Left forelimb (tissue), 1 donor: Measurements from ENCODE around the gene SLC15A1.
"Not testable (repeated sequence)": the region's sequence is repeated elsewhere in the genome, so short reads cannot be mapped to it uniquely, and the experiment has no call there.

Experiments used
- DNase-seq: peaks from one replicate; pipeline ENCODE4 v3.0.0-alpha.2; 2018; ENCODE audit warnings: low spot score

Gene SLC15A1

DNA sequence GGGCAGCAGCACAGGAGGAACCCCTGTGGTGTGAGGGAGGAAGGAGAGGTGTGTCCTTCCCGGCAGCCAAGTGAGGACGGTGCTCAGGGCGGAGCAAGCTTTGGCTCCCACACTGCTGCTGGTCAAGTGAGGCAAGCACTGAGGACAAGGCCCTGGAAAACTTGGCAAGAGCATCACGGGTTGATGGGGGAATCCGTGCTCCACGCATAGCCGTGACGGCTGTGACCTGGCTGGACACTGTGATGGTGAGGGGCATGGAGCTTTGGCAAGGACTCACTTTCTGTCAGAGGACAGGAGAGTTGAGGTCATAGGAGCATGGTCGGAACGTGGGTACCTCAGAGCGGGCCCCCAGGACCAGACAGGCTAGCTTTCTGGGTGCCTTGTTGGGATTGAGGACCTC lies 29.0 kb upstream of the SLC15A1 start:
- no peak for DNase-seq

DNA sequence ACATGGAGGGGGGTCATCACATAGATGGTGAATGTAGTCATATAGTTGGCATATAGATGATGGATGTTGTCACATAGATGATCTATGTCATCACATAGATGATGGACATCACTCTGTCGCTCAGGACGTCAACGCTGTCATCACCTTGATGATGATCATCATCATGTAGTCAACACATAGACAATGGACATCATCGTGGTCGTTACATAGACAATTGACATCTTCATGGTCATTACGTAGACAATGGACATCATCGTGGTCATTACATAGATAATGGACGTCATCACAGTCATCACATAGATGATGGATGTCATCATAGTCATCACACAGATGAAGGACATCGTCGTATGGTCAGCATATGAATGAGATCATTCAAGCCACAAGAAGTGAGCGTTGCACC lies 28.6 kb upstream of the SLC15A1 start:
- no peak for DNase-seq

DNA sequence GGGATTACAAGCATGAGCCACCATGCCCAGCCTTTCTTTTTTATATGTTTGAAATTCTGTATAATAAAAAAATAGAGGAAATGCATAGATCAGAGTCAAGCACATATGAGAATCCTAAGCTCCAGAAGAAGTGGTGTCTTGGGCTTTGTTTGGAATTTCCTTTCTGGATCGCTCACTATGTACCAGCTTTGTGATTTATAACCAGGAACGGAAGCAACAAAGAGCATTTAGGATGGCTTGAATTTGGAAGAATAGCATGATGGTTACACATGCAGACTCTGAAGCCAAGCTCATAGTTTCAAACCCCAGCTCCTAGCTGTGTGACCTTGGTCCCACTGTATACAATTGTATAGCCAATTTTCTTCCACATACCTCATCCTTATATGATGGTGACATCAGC lies 28.0 kb upstream of the SLC15A1 start:
- no peak for DNase-seq

DNA sequence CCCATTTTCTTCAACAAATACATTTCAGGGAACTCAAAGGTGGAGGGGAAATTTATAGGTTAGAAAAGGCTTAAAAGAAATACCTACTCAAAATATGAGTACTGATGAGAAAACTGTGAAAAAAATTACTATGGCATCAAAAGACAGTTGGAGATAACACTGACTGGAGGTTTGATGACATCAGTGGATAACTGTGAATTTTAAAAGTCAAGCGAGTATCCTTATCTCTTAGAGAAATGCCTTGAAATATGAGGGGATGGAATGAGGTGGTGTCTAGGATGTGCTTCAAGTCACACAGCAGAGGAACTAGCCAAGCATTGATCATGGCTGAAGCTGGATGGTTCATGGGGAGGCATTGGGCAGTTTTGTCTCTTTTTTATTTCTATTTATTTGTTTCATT lies 27.2 kb upstream of the SLC15A1 start:
- DNase-seq, result no peak

DNA sequence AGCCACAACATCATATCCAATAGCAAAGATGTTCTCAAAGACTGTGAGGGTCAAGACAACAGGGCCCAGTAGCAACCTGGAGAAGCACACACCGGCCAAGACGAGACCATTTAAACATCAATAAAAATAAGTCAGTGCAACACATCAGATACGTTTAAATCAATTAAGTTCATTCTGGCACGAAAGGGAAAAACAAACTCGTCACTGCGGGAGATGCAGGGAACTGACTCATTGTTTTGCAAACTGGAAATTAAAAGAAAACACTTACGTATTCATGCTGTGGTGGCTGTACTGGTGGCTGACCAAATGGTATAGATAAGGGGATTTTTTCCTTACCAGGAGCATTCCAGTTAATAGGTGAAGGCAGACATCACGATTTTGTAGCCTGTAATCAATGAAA lies 26.3 kb upstream of the SLC15A1 start:
- no peak for DNase-seq

DNA sequence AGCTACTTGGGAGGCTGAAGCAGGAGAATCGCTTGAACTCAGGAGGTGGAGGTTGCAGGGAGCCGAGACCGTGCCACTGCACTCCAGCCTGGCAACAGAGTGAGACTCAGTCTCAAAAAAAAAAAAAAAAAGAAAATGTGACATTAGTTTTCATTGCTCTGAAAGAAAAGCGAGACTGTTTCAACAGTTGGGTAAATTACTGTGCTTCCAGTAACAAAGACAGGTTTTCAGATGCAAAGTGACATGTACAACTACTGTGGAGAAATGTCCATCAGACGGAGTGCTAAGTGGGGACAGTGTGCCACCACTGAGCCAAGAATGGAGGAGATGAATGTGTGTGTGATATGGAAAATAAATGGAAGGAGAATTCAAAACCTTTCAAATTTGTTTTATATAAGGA lies 24.2 kb upstream of the SLC15A1 start:
- DNase-seq, result no peak

DNA sequence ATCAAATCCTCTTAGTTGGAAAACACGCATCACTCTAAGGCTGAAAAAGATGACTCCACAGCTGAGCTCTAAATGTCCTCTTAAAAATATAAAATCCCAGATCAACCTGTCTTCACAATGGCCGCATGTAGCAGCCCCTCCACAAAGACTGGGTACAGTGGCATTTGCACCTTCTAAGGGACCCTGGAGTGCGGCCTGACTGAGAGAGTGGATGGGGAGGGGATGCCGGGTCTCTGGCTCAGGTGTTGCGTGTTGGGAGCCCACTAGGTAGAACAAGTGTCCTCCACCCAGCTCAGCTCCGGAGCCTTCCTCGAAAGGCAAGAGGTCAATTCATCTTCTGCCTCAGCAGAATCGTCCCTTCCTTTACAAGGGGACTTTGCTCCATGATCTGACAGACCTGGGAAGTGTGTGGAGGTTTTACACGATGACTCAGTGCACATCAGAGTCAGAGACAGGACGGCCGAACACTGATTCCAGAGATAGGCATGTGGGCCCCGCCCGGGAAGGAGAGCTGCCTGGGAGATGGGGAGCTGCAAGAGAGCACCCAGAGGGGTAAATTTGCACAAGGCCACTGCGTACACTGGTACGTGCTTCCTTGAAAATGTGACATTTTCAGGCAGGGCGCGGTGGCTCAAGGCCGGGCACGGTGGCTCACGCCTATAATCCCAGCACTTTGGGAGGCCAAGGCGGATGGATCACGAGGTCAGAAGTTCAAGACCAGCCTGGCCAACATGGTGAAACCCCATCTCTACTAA lies 23.5 kb upstream of the SLC15A1 start:
- DNase-seq, result no peak

DNA sequence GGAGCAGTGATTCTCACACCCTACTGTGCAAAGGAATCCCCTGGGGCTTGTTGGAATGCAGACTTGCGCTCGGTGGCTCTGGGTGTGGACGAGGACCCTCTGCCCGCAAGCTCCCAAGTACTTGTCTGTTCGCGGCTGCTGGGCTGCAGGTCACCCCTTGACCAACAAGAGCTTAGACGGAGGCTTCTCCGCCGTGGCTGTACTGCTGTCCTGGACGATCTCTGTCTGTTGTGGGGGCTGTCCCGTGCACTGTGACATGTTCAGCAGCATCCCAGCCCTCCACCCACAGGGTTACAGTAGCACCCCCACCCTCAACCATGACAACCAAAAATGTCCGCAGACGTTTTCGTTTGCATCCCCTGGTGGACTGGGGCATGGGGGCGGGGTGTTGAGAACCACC lies 22.9 kb upstream of the SLC15A1 start:
- no peak for DNase-seq

DNA sequence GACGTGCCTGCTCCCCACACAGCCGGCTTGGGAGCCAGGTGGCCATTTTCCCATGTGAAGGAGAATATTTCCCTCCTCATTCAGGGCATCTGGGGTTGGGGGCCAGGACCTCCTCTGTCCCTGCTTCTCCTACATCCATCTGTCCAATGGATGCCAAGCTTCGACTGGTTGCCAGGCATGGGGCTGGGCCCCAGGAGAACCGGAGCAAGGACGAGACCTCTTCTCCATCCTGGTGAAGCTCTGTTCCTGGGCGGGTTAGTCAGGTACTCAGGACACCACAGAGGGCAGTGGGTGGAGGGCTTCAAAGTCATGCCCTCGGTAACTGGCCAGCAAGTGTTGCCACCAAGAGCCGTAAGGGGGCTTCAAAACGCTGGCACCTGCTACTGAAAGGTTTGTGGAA lies 22.3 kb upstream of the SLC15A1 start:
- DNase-seq, result no peak

DNA sequence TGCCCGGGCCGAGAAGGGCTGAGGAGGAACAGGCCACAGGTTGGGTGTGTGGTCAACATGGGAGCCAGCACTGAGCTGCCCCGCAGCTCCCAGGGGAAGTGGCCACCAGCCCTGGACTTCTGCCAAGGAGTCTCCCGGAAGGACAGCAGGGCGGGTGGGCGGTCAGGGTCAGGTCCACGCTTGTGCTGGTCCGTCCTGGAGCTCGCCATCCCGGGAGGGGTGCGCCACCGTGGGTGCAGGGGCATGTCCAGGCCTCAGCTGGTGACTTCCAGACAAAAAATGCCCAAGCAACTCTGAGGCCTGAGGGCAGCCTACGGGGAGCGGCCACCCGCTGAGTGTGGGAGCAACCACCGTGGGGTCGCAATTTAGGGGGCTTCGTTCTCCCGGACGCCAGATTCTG lies 21.4 kb upstream of the SLC15A1 start:
- no peak for DNase-seq

DNA sequence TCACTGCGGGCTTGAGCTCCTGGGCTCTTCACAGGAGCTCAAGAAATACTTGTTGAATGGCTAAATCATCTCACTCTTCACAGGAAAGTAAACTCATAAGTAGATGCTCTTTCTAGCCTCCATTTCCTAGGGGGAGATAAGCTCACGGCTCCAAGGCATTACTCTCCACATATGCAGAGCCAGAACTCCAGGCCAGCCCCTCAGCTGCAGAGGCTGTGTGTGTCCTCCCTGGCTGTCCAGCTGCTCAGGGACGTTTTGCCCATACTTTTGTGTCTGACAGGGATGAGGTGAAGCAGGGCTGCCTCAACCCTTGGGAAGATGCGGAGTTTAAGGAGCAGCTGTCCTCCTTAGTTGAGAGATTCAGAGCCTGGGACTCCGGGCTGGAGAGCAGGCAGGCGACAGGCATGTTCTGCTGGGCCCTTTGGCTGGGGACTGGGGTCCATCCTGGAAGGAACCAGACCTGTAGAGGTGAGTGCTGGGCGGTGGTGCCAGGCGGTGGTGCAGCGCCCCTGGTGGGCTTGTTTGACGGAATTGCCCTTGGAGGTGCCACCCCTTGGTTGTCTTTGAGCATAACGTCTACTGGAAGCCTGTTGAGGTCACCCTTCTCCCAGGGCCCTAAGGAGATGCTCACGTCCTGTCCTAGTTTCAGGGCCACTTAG lies 20.5 kb upstream of the SLC15A1 start:
- no peak for DNase-seq

DNA sequence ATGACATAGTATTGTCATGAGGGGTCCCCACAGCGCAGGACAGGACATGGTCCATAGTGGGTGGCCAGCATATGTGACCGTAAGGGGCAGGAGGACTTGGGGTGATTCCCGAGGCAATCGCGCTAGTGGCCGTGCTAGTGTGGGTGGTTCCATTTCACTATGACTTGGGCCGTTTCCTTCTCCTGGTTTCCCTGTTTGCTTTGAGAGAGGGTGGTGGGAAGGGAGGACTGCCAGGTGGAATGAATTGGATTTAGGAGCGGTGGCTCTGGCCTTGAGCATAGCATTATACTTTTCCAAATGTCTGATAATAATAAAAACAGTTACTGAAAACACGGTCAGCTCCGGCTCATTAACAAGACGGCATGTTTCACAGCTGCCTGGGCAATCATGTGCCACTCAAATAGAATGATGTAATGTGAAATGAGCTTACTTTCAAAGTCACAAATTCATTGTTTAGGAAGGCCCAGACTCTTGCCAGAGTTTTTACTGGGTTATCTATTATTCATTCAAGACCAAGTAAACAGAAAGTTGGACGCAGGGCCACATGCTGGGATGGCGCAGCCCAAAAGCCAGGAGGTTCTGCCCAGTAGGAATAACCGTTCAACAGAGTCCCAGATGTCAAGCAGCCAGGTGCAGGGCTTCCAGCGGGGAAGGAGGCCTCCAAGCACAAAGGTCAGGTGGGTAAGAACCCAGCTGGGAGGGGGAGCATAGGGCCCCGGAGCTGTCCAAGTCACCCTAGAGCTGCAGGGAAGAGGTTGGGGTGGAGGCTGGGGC lies 19.6 kb upstream of the SLC15A1 start:
- DNase-seq, result no peak

DNA sequence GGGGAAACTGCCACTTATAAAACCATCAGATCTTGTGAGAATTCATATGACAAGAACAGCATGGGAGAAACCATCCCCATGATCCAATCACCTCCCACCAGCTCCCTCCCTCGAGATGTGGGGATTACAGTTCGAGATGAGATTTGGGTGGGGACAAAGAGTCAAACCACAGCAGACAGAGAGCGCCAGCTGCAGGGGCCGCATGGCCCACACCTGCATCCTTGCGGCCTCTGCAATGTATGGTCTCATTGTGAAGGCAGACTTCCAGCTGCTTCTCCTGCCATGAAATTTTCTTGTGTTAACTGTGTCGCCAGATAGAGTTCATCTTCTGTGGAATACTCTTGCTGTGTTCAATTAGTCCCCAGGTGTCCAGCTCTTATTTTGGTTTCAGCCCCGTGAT lies 17.3 kb upstream of the SLC15A1 start:
- DNase-seq, result no peak

DNA sequence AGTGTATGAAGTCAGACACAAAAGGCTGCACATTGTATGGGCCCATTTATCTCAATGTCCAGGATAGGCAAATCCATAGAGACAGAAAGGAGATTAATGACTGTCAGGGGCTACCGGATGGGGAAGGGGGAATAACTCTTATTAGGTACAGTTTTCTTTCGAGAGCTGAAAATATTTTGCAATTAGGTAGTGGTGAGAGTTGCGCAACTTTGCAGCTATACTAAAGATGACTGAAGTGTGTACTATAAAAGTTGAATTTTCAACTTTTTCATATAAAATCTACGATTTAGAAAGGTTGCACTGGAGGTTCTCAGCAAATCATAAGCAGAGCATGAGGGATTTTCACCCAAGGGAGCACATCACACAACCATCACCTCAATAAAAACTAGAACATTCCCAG lies 16.1 kb upstream of the SLC15A1 start:
- DNase-seq, result no peak

DNA sequence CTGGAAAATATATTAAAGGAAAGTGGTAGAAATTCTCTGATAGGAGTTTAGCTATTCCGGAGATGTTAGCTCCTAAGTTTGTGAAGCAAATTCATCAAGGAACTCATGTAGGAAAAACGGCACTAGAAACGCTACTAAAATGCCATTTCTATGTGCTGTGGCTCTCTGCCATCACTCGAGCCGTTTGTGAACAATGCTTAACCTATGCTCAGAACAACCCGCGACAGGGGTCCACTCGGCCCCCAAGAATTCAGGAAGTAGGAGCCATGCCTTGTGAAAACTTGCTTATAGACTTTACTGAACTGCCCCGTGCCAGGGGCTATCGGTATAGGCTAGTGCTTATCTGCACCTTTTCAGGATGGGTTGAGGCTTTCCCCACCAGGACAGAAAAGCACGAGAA lies 14.2 kb upstream of the SLC15A1 start:
- DNase-seq, result no peak

DNA sequence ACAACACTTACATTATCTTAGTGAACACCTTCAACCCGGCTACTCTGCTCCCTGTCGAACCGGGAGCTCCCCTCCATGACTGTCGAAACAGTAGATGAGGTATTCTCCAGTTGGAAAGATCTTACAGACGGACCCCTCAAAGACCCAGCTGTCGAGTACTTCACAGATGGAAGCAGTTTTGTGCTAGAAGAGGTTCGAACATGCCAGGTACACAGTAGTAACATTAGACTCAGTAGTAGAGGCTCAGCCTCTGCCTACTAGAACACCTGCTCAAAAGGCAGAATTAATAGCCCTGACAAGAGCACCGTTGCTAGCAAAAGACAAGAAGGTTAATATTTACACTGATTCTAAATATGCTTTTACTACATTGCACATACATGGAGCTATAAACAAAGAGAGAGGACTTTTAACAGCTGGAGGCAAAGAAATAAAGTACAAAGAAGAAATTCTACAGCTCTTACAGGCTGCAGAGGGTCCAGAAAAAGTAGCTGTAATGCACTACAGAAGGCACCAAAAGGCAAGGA lies 13.6 kb upstream of the SLC15A1 start:
- DNase-seq, result no peak

DNA sequence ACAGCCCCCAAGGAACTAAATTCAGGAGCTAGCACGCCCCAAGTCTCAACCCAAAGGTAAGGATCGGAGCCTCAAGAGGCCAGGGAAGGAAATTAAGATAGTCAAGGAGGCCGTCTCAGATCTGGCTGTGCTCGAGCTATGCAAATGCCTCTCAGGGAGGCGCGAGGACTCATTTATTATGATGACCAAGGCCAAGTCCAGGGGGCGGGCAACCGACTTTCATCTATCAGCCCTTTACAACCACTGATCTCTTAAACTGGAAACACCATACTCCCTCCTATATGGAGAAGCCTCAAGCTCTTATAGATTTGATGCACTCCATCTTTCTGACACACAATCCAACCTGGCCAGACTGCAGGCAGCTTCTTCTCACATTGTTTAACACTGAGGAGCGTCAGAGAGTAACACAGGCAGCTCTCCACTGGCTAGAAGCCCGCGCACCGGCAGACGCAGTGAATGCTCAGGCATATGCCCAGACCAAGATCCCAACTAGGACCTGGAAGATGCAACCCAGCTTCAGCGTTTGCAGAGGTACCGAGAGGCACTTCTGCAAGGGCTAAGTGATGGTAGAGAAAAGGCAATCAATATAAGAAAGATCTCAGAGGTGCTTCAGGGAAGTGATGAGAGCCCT lies 9.6 kb upstream of the SLC15A1 start:
- DNase-seq, result no peak

DNA sequence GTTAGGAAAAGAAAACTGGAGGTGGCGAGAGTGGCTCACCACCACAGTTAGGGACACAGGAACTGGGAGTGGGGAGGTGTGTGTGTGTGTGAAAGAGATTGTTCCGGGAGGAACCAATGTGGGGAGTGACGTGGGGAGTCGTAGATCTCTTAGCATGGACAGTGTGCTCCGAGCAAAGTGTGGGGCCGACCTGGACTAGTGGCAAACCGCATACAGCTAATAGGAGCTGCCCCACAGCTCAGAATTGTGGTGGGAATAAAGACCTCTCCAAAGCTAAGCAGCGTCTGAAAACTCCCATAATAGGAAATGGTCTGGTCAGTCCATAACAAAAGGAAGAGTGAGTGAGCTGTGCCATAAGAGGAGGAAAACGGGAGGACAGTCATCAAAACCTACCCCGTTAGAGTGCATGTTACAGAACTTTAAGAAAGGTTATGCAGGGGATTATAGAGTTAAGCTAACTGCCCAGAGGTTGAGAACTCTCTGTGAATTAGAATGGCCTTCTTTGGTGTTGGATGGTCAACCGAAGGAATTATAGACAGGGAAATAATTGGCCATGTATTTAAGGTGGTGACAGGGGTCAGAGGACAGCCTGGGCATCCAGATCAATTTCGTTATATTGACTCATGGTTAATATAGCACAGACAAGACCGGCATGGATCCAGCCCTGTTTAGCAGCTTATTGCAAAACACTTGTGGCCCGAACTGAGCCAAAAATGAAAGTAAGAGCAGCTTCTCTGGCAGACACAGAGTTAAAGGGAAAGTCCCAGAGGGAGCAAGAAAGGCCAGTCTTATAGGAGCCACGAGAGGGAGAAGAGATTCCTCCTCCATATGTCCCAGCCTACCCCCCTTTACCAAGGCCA lies 8.9 kb upstream of the SLC15A1 start:
- no peak for DNase-seq

DNA sequence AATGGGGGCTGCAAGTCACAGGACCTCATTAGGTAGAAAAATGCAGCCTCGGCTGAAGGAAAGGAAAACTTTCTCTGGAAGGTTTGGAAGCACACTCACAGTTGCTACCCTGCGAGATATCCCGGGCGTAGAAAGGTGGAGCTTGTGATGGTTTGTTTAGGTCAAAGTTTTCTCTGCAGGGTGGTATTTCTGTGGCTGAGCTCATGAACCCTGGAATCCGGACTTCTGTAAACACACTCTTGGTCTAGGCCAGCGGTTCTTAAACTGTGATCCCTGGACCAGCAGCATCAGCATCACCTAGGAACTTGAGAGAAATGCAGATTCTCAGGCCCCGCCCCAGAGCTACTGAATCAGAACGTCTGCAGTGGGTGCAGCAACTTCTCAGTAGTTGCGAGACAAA lies 3.3 kb upstream of the SLC15A1 start:
- no peak for DNase-seq

DNA sequence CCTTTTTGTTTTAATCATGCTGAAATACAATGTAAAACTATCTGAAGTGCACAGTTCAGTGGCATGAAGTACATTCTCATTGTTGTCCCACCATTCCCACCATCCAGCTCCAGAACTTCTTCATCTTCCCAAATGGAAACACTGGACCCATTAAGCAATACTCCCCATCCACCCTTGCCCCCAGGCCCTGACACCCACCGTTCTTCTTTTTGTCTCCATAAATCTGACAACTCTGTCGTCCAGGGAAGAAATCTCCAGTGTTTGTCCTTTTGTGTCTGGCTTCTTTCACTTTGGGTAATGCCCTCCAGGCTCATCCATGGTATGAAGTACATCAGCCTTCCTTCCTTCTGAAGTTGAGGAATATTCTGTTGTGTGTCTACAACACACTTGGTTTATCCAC lies 2.6 kb upstream of the SLC15A1 start:
- no peak for DNase-seq

DNA sequence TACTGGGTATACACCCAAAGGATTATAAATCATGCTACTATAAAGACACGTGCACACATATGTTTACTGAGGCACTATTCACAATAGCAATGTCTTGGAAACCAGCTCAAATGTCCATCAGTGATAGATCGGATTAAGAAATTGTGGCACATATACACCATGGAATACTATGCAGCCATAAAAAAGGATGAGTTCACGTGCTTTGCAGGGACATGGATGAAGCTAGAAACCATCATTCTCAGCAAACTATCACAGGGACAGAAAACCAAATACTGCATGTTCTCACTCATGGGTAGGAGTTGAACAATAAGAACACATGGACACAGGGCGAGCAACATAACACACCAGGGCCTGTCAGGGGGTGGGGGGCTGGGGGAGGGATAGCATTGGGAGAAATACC lies 2.0 kb upstream of the SLC15A1 start:
- not testable (repeated sequence) for DNase-seq
